Measurements from ENCODE around the gene SPAG9.

Gene SPAG9

DNA sequence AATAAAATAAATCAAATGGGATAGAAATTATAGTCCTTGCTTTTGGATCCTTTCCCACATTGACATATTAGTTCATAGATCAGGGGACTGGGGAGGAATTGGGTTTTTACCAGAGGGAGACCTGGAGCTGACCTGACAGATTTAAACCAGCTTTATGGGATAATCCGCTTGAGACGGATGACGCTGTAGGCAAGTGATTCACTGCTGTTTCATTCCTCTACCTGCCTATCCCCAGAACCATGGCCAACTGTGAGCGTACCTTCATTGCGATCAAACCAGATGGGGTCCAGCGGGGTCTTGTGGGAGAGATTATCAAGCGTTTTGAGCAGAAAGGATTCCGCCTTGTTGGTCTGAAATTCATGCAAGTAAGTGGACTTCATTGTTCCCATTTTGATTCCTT is 34.7 kb upstream of the SPAG9 start:
- Histone ChIP-seq H3K4me1 (ENCODE audit: control insufficient read depth, insufficient read depth, low read length) (peaks cover 18% of the 10 kb centered on the region), H3K36me3 (ENCODE audit: control insufficient read depth, insufficient read depth, low read length, severe bottlenecking) (peaks cover 26% of the 10 kb centered on the region), H3K4me3 (ENCODE audit: low read length) (no peak overlapping the region), H3K27me3 (replicated peaks; ENCODE audit: control insufficient read depth, insufficient read depth, low read length) (no peaks in the 10 kb centered on the region), H3K9ac (ENCODE audit: low read length) (no peak overlapping the region), H3K9me3 (ENCODE audit: control insufficient read depth, low read length) (no peaks in the 10 kb centered on the region)
- no peak for DNase-seq (ENCODE audit: low read depth)

DNA sequence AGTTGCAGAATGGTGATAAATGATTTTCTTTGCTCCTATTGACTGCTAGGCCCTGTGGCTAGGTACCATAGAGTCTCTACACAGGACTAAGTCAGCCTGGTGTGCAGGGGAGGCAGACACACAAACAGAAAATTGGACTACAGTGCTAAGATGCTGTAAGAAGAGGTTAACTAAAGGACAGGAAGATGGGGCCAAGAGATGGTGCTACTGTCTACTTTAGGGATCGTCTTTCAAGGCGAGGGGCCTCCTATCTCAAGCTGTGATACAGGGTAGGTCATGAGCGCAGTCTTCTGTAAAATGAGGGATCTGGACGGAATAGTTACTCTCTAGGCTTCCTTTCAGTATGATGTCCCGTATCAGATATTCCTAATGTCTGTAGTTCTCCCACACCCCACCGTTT is 33.5 kb upstream of the SPAG9 start:
- peak; percentile 37 for DNase-seq (ENCODE audit: low read depth)
- Histone ChIP-seq H3K27me3 (replicated peaks; ENCODE audit: control insufficient read depth, insufficient read depth, low read length) (no peaks in the 10 kb centered on the region), H3K9ac (ENCODE audit: low read length) (peak overlapping the region; percentile 91), H3K9me3 (ENCODE audit: control insufficient read depth, low read length) (no peaks in the 10 kb centered on the region), H3K4me1 (ENCODE audit: control insufficient read depth, insufficient read depth, low read length) (peaks cover 18% of the 10 kb centered on the region), H3K36me3 (ENCODE audit: control insufficient read depth, insufficient read depth, low read length, severe bottlenecking) (peaks cover 17% of the 10 kb centered on the region), H3K4me3 (ENCODE audit: low read length) (peak overlapping the region; percentile 91)

DNA sequence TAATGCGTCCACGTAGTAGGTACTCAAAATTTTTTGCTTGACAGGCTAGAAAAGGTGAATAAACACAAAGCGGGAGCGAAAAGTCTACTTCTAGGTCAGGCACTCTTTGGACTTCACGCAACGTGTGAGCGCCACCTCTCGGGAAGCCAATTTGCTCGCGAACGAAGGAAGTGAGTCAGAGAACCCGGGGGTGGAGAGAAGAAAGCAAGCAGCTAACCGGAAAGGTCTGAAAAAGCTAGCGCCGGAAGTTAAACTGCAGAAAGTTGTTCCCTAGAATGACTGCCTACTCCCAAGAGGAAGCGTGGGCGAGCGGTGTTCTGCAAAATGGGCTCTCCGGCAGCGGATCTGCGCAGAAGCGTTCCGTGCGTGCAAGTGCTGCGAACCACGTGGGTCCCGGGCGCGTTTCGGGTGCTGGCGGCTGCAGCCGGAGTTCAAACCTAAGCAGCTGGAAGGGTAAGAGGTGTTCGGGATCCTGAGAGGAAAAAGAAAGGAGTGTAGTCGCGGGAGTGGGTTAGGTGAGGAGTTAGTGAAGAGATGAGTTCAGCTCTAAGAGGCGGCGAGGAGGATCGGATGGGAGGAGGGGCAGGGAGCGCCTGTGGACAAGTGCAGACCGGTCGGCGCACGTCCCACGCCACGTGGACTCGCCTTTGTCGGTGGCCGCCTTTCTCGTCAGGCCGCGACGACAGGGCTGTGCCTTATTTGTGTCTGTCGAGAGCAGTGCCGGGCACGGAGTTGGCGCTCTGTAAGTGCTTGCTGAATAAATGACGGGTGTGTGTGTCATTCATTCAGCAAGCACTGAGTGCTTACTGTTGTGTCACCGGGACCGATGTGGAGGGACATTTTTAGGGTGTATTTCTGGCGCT is 32.8 kb upstream of the SPAG9 start, which contains the start of gene NME1:
Gene NME1 (plus strand): TSS at position 350 of the 863 bp plus-strand sequence. CDS start 2,096 bp downstream, outside the sequence.
- Histone ChIP-seq H3K27me3 (replicated peaks; ENCODE audit: control insufficient read depth, insufficient read depth, low read length) (no peaks in the 10 kb centered on the region), H3K9ac (ENCODE audit: low read length) (peak within 1 kb of the TSS; percentile 91), H3K9me3 (ENCODE audit: control insufficient read depth, low read length) (no peaks in the 10 kb centered on the region), H3K36me3 (ENCODE audit: control insufficient read depth, insufficient read depth, low read length, severe bottlenecking) (peaks cover 13% of the 10 kb centered on the region), H3K4me1 (ENCODE audit: control insufficient read depth, insufficient read depth, low read length) (peaks cover 18% of the 10 kb centered on the region), H3K4me3 (ENCODE audit: low read length) (peak within 1 kb of the TSS; percentile 91)
- peak; percentile 100 for DNase-seq (ENCODE audit: low read depth)

DNA sequence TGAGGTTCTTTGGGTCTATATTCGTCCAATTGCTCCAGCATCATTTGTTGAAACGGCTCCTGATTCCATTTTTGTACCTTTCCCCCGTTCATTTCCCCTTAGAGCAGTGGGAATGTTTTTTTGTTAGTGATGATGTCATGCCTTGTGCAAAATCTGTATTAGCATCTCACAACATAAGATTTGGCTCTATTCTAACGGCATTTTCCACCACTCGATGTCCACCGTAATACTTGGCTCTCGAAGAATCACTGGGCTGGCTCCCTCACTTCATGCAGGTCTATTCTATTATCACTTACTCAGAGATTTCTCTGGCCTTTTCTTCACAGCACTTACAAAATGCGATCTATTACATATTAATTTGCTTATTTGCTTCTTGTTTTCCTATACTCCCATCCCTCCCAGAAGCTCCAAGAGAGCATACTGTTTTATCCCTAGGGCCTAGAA is 32.1 kb upstream of the SPAG9 start:
- no peaks in the 10 kb centered on the region for H3K9me3 ChIP-seq (ENCODE audit: control insufficient read depth, low read length)
- no peaks in the 10 kb centered on the region for H3K27me3 ChIP-seq (replicated peaks; ENCODE audit: control insufficient read depth, insufficient read depth, low read length)
- H3K4me1 ChIP-seq (ENCODE audit: control insufficient read depth, insufficient read depth, low read length), result peaks cover 20% of the 10 kb centered on the region
- peaks cover 8% of the 10 kb centered on the region for H3K36me3 ChIP-seq (ENCODE audit: control insufficient read depth, insufficient read depth, low read length, severe bottlenecking)
- peak overlapping the region; percentile 91 for H3K4me3 ChIP-seq (ENCODE audit: low read length)
- peak; percentile 45 for DNase-seq (ENCODE audit: low read depth)
- H3K9ac ChIP-seq (ENCODE audit: low read length), result peak overlapping the region; percentile 91

DNA sequence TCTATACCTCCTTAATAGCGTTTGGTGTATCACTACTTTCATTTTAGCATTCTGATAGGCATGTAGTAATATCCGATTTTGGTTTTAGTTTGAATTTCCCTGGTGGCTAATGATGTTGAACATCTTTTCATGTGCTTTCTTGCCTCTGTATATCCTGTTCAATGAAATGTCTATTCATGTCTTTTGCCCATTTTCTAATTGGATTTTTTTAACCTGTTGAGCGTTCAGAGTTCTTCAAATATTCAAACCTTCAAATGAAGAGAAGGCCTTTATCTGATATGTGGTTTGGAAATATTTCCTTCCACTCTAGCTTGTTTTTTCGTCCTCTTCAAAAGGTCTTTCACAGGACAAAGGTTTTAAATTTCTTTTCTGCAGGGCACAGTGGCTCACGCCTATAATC is 30.3 kb upstream of the SPAG9 start:
- H3K36me3 ChIP-seq (ENCODE audit: control insufficient read depth, insufficient read depth, low read length, severe bottlenecking), result no peaks in the 10 kb centered on the region
- H3K9ac ChIP-seq (ENCODE audit: low read length), result no peak overlapping the region
- no peaks in the 10 kb centered on the region for H3K9me3 ChIP-seq (ENCODE audit: control insufficient read depth, low read length)
- H3K4me1 ChIP-seq (ENCODE audit: control insufficient read depth, insufficient read depth, low read length), result peaks cover 32% of the 10 kb centered on the region
- DNase-seq (ENCODE audit: low read depth), result no peak
- no peaks in the 10 kb centered on the region for H3K27me3 ChIP-seq (replicated peaks; ENCODE audit: control insufficient read depth, insufficient read depth, low read length)
- H3K4me3 ChIP-seq (ENCODE audit: low read length), result no peak overlapping the region

DNA sequence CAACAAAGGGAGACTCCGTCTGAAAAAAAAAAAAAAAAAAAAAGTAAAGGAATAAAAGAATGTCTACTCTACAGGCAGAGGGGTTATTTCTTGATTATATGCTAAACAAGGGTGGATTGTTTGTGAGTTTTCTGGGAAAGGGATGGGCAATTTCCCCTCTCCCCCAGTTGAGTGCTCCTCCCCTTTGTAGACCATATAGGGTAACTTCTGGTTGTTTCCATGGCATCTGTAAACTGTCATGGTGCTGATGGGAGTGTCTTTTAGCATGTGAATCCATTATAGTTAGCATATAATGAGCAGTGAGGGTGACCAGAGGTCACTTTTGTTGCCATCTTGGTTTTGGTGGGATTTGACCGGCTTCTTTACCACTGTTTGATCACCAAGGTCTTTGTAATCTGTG is 28.5 kb upstream of the SPAG9 start:
- Histone ChIP-seq H3K9me3 (ENCODE audit: control insufficient read depth, low read length) (no peaks in the 10 kb centered on the region), H3K9ac (ENCODE audit: low read length) (no peak overlapping the region), H3K4me1 (ENCODE audit: control insufficient read depth, insufficient read depth, low read length) (peaks cover 22% of the 10 kb centered on the region), H3K36me3 (ENCODE audit: control insufficient read depth, insufficient read depth, low read length, severe bottlenecking) (no peaks in the 10 kb centered on the region), H3K27me3 (replicated peaks; ENCODE audit: control insufficient read depth, insufficient read depth, low read length) (no peaks in the 10 kb centered on the region), H3K4me3 (ENCODE audit: low read length) (no peak overlapping the region)
- DNase-seq (ENCODE audit: low read depth), result no peak

DNA sequence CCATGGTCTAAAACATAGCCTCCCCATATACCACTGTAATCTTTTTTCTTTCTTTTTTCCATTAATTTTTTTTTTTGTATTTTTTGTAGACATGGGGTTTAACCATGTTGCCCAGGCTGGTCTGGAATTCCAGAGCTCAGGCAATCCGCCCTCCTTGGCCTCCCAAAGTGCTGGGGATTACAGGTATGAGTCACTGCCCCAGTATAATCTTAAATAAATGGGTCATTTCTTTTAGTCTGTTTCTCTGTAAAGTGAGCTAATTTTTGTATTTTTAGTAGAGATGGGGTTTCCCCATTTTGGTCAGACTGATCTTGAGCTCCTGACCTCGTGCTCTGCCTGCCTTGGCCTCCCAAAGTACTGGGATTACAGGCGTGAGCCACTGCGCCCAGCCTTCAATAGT is 27.0 kb upstream of the SPAG9 start:
- H3K4me1 ChIP-seq (ENCODE audit: control insufficient read depth, insufficient read depth, low read length), result peaks cover 17% of the 10 kb centered on the region
- no peaks in the 10 kb centered on the region for H3K9me3 ChIP-seq (ENCODE audit: control insufficient read depth, low read length)
- no peak overlapping the region for H3K4me3 ChIP-seq (ENCODE audit: low read length)
- DNase-seq (ENCODE audit: low read depth), result peak; percentile 36
- H3K27me3 ChIP-seq (replicated peaks; ENCODE audit: control insufficient read depth, insufficient read depth, low read length), result no peaks in the 10 kb centered on the region
- no peak overlapping the region for H3K9ac ChIP-seq (ENCODE audit: low read length)
- no peaks in the 10 kb centered on the region for H3K36me3 ChIP-seq (ENCODE audit: control insufficient read depth, insufficient read depth, low read length, severe bottlenecking)

DNA sequence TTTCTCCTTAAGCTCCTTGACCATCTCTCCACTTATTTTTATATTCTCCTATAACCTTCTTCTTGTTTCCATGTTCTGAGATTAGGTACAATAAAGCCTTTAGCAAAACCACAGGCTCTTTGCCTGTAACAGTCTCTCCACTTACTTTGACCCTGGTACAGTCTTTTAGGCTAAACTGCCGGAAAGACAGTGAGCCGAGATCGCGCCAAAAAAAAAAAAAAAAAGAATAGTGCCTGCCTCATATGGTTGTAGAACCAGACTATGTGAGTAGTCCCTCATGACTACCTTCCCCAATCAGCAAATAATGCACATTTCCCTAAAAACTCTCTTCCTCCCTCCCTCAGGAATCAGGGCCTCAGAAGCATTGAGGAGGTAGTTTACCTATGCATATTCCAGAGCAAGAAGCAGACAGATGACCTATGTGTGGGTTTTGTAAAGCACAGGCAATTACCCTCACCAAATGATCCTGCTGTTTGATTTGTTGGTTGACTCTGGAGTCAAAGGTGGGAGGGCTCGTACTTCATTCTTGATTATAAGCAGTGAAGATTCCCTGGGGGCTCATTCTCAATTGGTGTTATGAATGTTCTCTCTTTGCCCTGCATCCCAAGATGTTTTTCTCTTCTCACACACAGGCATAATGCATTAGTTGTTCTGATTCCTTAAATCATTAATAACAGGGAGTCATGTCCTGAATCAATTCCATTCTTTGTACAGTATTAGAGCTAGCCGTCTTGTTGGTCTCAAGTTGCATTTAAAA is 23.8 kb upstream of the SPAG9 start:
- Histone ChIP-seq H3K4me1 (ENCODE audit: control insufficient read depth, insufficient read depth, low read length) (peaks cover 15% of the 10 kb centered on the region), H3K9me3 (ENCODE audit: control insufficient read depth, low read length) (no peaks in the 10 kb centered on the region), H3K27me3 (replicated peaks; ENCODE audit: control insufficient read depth, insufficient read depth, low read length) (no peaks in the 10 kb centered on the region), H3K9ac (ENCODE audit: low read length) (no peak overlapping the region), H3K4me3 (ENCODE audit: low read length) (no peak overlapping the region), H3K36me3 (ENCODE audit: control insufficient read depth, insufficient read depth, low read length, severe bottlenecking) (no peaks in the 10 kb centered on the region)
- DNase-seq (ENCODE audit: low read depth), result no peak

DNA sequence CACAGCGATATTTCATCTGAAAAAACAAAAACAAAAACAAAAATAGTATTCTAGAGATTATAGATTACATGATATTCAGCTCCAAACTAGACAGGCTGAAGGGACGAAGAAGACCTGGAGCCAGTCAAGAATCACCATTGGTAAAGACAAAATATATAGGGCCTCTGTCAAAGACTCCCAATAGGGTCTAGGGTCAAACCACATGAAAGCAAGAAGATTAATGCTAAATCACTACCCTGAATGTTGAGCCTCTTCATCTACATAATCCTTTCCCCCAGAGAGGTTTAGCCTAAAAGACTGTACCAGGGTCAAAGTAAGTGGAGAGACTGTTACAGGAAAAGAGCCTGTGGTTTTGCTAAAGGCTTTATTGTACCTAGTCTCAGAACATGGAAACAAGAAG is 21.9 kb upstream of the SPAG9 start:
- no peaks in the 10 kb centered on the region for H3K36me3 ChIP-seq (ENCODE audit: control insufficient read depth, insufficient read depth, low read length, severe bottlenecking)
- H3K4me3 ChIP-seq (ENCODE audit: low read length), result no peak overlapping the region
- no peaks in the 10 kb centered on the region for H3K27me3 ChIP-seq (replicated peaks; ENCODE audit: control insufficient read depth, insufficient read depth, low read length)
- H3K9me3 ChIP-seq (ENCODE audit: control insufficient read depth, low read length), result no peaks in the 10 kb centered on the region
- H3K4me1 ChIP-seq (ENCODE audit: control insufficient read depth, insufficient read depth, low read length), result peaks cover 11% of the 10 kb centered on the region
- H3K9ac ChIP-seq (ENCODE audit: low read length), result no peak overlapping the region
- no peak for DNase-seq (ENCODE audit: low read depth)

DNA sequence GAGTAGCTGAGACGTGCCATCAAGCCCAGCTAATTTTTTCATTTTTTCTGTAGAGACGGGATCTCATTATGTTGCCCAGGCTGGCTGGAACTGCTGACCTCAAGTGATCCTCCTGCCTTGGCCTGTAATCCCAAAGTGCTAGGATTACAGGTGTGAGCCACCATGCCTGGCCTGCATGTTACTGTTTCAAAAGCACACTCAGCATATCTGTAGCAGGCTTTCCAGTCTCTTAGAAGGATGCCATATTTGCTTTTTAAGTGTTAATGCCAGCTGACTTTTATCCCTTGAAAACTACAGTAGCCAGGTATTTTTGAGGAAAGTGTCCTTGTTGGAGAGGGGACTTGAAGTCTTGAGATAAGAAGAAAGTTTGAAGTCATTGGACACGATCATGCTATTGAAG is 15.3 kb upstream of the SPAG9 start:
- Histone ChIP-seq H3K9me3 (ENCODE audit: control insufficient read depth, low read length) (no peaks in the 10 kb centered on the region), H3K27me3 (replicated peaks; ENCODE audit: control insufficient read depth, insufficient read depth, low read length) (no peaks in the 10 kb centered on the region), H3K4me1 (ENCODE audit: control insufficient read depth, insufficient read depth, low read length) (peaks cover 16% of the 10 kb centered on the region), H3K4me3 (ENCODE audit: low read length) (no peak overlapping the region), H3K36me3 (ENCODE audit: control insufficient read depth, insufficient read depth, low read length, severe bottlenecking) (no peaks in the 10 kb centered on the region), H3K9ac (ENCODE audit: low read length) (no peak overlapping the region)
- no peak for DNase-seq (ENCODE audit: low read depth)

DNA sequence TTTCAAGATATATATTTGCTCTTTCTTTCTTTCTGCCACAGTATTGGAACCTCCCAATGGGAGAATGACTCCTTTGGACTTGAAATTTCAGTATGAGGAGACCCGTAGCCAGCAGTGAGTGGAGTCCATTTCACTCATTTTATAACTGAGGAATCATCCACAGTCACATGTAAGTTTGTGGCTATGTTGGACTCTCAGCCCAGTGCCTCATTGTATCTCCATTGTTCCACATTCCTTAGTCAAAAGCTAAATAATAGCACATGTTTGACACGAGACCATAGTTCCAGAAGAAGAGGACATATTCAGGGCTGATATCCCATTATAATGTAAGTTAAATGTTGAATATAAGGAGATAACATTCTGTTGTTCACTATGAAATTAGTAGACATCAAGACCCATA is 12.7 kb upstream of the SPAG9 start:
- Histone ChIP-seq H3K4me1 (ENCODE audit: control insufficient read depth, insufficient read depth, low read length) (peaks cover 16% of the 10 kb centered on the region), H3K27me3 (replicated peaks; ENCODE audit: control insufficient read depth, insufficient read depth, low read length) (no peaks in the 10 kb centered on the region), H3K9ac (ENCODE audit: low read length) (no peak overlapping the region), H3K4me3 (ENCODE audit: low read length) (peak overlapping the region; percentile 18), H3K36me3 (ENCODE audit: control insufficient read depth, insufficient read depth, low read length, severe bottlenecking) (no peaks in the 10 kb centered on the region), H3K9me3 (ENCODE audit: control insufficient read depth, low read length) (no peaks in the 10 kb centered on the region)
- DNase-seq (ENCODE audit: low read depth), result no peak
